ENCODE data around the gene ALDH1A3. TPM values are rescaled to one million over a fixed set of nuclear protein-coding genes. Genes with fewer than 3 reads are reported as not detected.

Gene ALDH1A3
- polyA plus RNA-seq, 1 experiment = 1.1 TPM

DNA sequence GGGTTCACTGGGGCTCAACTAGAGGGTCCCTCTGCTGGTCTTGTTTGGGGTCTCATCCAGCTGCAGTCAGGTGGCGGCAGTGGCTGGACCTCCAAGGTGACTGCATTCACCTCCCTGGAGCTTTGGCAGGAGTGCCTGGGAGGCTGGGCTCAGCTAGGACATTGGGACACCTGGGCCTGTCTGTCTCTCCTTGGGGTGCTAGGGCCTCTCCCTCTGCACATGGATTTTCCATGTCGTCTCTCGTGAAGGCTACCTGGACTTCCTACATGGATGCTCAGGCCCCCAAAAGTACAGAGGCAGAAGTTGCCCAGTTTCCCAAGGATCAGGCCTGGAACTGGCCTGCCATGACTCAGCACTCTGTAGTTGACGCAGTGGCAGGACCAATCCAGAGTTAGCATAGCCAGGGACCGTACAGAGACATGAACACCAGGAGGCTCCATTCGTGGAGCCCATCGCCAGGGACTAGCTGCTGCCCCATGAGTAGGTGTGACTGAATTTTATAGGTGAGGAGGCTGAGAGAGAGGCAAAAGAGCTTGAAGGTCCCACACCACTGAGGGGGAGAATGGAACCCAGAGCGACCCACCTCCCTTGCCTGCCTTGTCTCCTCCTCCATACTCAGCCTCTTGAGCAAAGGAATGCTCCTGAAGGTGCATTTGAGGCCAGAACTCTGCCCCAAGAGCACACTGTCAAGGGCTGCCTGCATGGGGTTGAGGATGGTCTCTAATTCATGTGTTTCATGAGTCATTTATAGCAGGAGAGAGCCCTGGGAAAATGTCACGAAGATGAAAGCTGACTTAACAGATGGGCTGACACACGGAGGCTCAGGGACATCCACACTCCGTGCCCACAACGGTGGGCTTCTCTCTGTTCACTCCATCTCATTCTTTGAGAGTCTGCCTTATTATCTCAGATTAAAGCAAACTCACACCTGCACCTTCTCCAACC is 13.0 kb upstream of the ALDH1A3 start:
- ChIA-PET CTCF (interaction anchor here (0.7 to 2.8 kb wide), 3 partner anchors 114 to 195 kb away, joined by 3 to 9 read pairs (median 7); no protein-coding TSS in a partner anchor), POLR2A (no interaction called here)
- H3K27me3 ChIP-seq (ENCODE audit: control insufficient read depth, insufficient read depth, low read length) = no peaks in the 10 kb centered on the region; the same call in 1 of the 2 replicates
- no peak for TF ChIP-seq CTCF (IDR thresholded peaks at IDR 0.05; ENCODE audit: insufficient read depth, low read depth, low read length)
- DNase-seq (ENCODE audit: low read depth) = no peak
- no peak overlapping the region for H3K4me3 ChIP-seq (ENCODE audit: low read depth, low read length)
- H3K36me3 ChIP-seq (ENCODE audit: control insufficient read depth, insufficient read depth, low read length) = no peaks in the 10 kb centered on the region

DNA sequence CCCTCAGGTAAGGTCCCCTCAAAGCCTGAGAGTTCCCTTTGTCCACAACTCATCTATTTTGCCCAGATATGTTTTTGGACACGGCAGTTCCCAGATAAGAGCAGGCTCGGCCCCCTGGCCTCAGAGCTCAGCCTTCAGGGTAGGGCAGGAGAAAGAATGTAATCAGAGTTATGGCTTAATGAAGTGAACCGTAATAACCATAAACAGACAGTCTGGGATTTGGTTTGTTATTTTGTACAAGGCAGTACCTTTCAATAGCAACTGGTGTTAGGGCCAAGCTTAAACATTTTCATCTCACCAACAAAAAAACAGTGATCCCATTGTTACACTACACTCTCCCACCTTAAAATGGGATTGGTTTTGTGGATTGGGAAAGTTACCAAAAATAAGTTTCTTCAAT is 12.2 kb upstream of the ALDH1A3 start:
- POLR2A ChIA-PET = no interaction called here

GRCh38 chr15:100869151-100869999 is 10.3 kb upstream of the ALDH1A3 start:
- TF ChIP-seq CTCF (IDR thresholded peaks at IDR 0.05; ENCODE audit: insufficient read depth, low read depth, low read length) = peak; percentile 51
- peaks cover under 1% of the 10 kb centered on the region; the same call in 1 of the 2 replicates for H3K27me3 ChIP-seq (ENCODE audit: control insufficient read depth, insufficient read depth, low read length)
- CTCF ChIA-PET = interaction anchor here (0.7 to 5.2 kb wide), 4 partner anchors 9 to 244 kb away, joined by 3 to 69 read pairs (median 4); no protein-coding TSS in a partner anchor
- no peak overlapping the region for H3K4me3 ChIP-seq (ENCODE audit: low read depth, low read length)
- POLR2A ChIA-PET = no interaction called here
- no peak for DNase-seq (ENCODE audit: low read depth)
- no peaks in the 10 kb centered on the region for H3K36me3 ChIP-seq (ENCODE audit: control insufficient read depth, insufficient read depth, low read length)

More for the DNA sequence above, 12.2 kb upstream of the ALDH1A3 start:
- TF ChIP-seq CTCF (IDR thresholded peaks at IDR 0.05; ENCODE audit: insufficient read depth, low read depth, low read length) = no peak
- H3K36me3 ChIP-seq (ENCODE audit: control insufficient read depth, insufficient read depth, low read length) = no peaks in the 10 kb centered on the region
- CTCF ChIA-PET = interaction anchor here (2.0 to 2.8 kb wide), 2 partner anchors 140 to 196 kb away, joined by 7 to 9 read pairs; no protein-coding TSS in a partner anchor
- no peak for DNase-seq (ENCODE audit: low read depth)
- H3K27me3 ChIP-seq (ENCODE audit: control insufficient read depth, insufficient read depth, low read length) = no peaks in the 10 kb centered on the region; the same call in 1 of the 2 replicates
- no peak overlapping the region for H3K4me3 ChIP-seq (ENCODE audit: low read depth, low read length)

DNA sequence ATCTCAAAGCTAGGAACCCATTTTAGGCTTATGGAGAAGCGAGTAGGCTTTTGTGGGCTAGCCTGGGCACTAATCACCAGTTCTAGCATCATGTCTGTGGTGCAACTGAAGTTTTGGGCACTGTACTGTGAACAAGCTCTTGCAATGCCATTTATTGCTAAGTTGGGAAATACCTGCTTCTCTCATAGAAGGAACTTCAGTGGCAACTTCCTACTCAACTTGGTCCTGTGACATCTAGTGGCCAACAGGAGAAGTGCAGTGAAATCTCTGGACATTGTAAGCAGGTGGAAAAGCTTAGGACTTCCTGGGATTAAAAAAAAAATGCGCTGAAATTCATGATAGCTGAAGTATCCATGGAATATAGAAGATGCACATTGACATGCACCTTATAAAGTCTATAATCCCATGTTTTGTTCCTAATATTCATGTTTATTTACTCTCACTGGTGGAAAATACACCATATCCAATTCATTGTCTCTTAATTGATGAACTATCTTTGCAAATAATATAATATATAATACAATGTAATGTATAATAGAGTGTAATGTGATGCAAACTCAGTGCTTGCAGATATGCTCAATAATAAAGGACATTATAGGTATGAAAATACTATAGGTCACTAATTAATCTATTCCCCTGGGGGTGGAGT is 6.5 kb upstream of the ALDH1A3 start:
- Histone ChIP-seq H3K36me3 (ENCODE audit: control insufficient read depth, insufficient read depth, low read length) (no peaks in the 10 kb centered on the region), H3K27me3 (ENCODE audit: control insufficient read depth, insufficient read depth, low read length) (peaks cover 14% of the 10 kb centered on the region), H3K4me3 (ENCODE audit: low read depth, low read length) (no peak overlapping the region)
- TF ChIP-seq CTCF (IDR thresholded peaks at IDR 0.05; ENCODE audit: insufficient read depth, low read depth, low read length) = peak; percentile 91
- DNase-seq (ENCODE audit: low read depth) = peak; percentile 47
- CTCF ChIA-PET = interaction anchor here (0.6 to 5.2 kb wide), 42 partner anchors 9 to 249 kb away, joined by 3 to 69 read pairs (median 4); no protein-coding TSS in a partner anchor
- POLR2A ChIA-PET = interaction anchor here (0.6 kb wide), 1 partner anchor 26 kb away, joined by 3 read pairs; no protein-coding TSS in a partner anchor

All from BJ (cell line).